ENCODE data around the gene RPGR.

Gene RPGR

GRCh38 chrX:38273453-38273852, 53.9 kb downstream of the RPGR start:
- Histone ChIP-seq H3K4me3 (no peak overlapping the region), H3K27ac (no peak overlapping the region)

DNA sequence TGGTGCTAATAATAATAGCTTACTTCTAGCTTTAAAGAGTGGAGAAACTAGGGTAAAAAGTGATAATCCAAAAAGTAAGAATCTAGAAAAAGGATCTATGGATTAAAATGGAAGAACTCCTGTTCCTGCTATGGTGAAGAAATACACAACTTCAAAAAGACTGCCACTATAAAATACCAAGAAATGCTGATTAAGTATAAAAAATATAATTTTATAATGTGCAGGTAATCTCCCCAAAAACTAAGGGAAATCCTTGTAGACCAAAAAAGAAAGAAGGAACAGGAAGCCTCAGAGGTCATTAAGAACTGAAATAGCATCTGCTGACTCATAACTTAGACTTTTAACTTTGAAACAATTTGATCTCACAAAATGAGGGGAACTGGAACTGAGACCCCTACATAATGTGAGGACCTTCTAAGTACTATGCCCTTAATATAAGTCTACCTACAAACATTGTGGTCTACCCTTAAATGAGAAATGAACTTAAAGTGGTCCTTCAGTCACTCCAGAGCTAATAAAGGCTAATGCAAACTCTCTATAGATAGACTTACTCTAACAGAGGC, 56.1 kb downstream of the RPGR start:
- Histone ChIP-seq H3K4me3 (no peak overlapping the region), H3K27ac (no peak overlapping the region)

GRCh38 chrX:38268011-38268410, 59.3 kb downstream of the RPGR start:
- no peak overlapping the region for H3K4me3 ChIP-seq
- H3K27ac ChIP-seq = no peak overlapping the region

DNA sequence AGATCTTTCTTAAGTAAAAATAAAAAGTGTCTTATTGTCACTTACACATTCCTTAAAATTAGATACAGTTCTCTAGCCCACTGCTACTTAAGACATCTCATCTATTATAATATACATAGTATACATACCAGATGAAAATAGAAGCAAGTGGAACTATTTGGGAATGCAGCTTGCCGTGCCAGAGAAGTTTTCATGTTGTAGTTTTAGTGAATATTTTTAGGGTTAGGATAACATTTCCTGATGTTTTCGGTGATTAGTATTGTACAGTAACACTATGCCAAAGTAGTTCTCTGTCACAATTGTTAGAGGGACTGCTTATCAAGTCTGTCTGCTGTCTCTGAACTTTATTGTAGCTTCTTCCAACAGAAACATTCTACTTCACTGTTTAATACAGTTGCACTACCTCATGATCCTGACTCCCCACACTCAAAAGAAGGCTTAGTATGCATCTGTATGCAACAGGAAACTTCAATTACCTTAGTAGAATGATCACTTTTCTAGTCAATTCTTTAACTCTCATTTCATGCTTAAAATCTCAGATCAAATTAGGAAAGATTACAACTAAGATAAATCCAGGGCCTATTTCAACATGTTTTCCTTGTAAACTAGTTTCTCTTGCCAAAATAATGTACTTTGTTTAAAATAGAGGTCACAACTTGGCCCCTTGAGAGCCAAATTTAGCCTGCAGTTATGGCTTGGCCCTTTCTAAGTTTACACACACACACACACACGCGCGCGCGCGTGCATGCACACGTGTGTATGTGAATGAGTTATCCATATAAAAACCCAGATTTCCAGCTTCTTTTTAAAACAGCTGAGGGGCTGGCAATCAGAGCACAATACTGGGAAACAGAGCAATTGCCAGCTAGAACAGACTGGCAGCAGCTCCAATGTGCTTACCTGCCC, 64.3 kb downstream of the RPGR start:
- Histone ChIP-seq H3K4me3 (no peak overlapping the region), H3K27ac (no peak overlapping the region)

- Histone ChIP-seq H3K27ac (no peak overlapping the region), H3K4me3 (no peak overlapping the region)
Observed at GRCh38 chrX:38260231-38260630, 67.1 kb downstream of the RPGR start.

GRCh38 chrX:38256019-38256418, 71.3 kb downstream of the RPGR start:
- H3K27ac ChIP-seq = no peak overlapping the region

DNA sequence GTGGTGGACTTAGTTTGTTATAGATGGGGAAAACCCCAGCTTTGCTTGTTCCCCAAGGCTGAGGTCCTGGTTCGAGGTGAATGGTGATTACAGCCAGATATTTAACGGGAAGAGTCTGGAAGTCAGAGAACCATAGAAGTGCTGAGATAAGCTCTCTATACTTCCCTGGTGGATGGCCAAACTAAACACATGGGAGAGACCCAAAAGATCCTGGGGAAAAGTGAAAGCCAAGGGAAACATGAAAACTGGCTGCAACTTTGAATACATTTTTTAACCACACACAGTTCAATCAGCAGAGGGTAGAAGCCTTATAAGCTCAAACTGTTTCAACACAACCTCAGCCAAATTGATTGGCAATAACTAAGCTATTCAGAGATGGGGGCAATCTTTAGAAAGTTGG, 77.3 kb downstream of the RPGR start:
- H3K27ac ChIP-seq = no peak overlapping the region
- no peak overlapping the region for H3K4me3 ChIP-seq

More at GRCh38 chrX:38256019-38256418, 71.3 kb downstream of the RPGR start:
- no peak overlapping the region for H3K4me3 ChIP-seq

GRCh38 chrX:38247051-38247450, 80.3 kb downstream of the RPGR start:
- Histone ChIP-seq H3K27ac (no peak overlapping the region), H3K4me3 (no peak overlapping the region)

GRCh38 chrX:38240541-38240940, 86.8 kb downstream of the RPGR start:
- no peak overlapping the region for H3K27ac ChIP-seq
- no peak overlapping the region for H3K4me3 ChIP-seq

GRCh38 chrX:38236901-38237615, 90.3 kb downstream of the RPGR start:
- no peak overlapping the region for H3K4me3 ChIP-seq
- no peak overlapping the region for H3K27ac ChIP-seq

- Histone ChIP-seq H3K27ac (peak overlapping the region in 1 of 21 experiments; percentile 7), H3K4me3 (no peak overlapping the region)
Observed at GRCh38 chrX:38233891-38234667, 93.2 kb downstream of the RPGR start.

DNA sequence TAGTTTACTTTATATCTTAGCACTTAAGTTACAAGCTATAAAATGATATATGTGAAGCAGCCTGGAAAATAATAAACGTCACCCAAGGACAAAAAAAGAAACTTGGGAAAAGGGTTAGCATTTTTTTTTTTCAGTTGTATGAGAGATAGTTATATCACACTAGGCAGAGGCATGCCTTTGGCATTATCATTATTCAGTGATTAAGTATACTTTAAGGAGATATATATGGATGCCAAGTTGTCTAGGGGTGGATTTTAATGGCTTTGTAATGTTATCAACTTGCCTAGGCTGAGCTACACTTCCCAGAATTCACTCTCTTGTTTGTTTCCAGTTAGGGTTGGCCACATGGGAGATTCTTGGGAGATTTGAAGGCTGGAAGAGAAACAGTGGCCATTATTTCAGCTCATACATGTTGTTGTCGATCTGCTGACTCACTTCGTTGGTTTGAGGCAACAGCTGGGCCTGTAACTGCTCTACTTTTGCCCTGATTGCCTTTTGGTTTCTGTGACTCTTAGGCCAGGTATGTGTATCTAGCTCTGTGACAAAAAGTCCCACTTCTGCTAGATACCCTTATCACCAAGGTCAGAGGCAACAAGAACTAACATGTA, 95.1 kb downstream of the RPGR start:
- Histone ChIP-seq H3K27ac (peak overlapping the region in 1 of 21 experiments; percentile 14), H3K4me3 (no peak overlapping the region)

DNA sequence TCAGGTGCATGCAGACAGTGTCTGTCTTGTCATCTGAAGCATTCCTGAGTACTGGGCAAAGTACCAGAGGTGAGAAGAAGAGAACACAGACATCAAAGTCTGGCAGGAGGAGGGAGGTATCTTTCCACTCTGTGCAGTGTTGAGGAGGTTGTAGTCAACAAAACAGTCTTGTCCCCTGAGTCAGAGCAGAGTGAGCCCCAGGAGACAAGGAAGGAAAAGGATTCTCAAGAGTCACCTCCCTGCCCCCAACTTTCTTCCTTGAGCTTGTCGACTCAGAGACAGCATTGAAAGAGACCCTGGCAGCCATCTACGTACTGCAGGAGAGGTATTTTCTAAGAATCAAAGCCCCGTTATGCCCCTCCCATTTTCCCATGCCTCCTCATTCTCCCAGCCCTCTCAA, 102.2 kb downstream of the RPGR start:
- Histone ChIP-seq H3K4me3 (no peak overlapping the region), H3K27ac (no peak overlapping the region)

- H3K27ac ChIP-seq = no peak overlapping the region
- no peak overlapping the region for H3K4me3 ChIP-seq
Observed at GRCh38 chrX:38224160-38224559, 103.1 kb downstream of the RPGR start.

DNA sequence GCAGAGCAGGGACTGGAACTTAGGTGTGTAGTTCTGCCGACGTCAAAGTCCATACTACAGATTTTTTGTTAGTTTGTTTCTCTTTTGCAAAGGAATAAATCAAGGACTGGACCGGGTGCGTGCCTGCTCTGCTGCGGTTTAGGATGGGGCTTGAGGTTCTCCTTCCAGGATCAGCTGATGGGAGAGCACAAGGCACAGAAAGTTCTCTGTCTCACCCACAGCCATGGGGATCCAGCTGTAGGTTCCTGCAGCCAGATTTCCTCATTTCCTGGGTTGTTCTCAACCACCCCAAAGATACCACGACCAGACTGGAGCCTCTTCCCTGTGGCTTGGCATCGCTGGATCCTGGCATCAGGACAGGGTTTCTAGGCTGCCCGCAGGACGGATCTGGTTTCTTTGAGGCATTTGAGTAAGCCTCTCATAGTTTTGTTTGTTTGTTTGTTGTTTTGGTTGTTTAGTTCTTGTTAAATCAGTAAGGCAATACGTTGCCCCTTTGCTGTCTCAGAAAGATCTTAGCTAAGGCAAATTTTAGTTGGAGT, 105.8 kb downstream of the RPGR start:
- peak overlapping the region in 1 of 7 experiments; percentile 42 for H3K4me3 ChIP-seq
- H3K27ac ChIP-seq = no peak overlapping the region

DNA sequence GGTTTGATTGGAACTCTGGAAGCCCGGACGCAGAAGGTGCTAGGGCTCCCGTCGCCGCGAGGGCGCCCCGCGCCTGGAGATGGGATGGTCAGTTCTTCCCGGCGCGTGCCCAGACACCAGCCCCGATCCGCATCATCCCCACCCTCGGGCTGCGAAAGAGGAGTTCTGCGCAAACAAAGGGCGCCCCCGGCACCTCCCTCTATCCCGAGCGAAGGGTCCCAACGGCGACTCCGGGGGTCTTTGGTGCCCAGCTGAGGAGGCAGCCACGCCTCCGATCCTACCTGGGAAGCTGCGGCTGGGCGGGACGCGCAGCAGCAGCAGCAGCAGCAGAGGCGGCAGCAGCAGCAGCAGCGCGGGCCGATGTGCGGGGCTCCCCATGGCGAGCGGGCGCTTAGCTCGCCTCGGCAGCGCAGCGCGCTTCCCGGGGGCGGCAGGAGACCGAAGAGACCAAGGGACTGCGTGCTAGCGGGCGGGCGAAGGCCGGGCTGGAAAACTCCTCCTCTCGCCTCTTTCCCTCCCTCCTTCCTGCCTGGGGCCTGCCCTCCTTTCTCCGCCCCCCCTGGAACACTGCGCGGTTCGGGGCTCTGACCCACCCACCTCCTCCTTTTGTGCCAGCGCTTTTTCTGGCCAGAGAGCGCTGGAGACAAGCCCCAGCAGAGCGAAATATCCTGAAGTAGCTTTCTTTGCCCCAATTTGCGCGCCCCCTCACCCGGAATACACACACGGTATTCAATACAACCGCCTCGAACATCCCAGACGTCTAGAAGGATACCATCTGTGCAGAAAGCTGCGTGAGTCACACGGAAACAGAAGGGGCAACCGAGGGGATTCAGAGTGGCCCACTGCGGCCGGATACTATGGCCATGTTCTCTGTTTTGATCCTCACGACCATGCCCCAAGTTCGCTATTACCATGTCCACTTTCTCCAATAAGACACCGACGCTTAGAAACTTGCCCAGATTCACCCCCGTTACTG, 106.6 kb downstream of the RPGR start, which contains the start of gene SRPX:
Gene SRPX (minus strand): TSS at position 457 of the 976 bp plus-strand sequence. CDS start 79 bp downstream, at position 378.
- peak within 1 kb of the TSS in 10 of 21 experiments; percentile 14 to 70 (median 38) for H3K27ac ChIP-seq

GRCh38 chrX:38220024-38220414, 107.3 kb downstream of the RPGR start:
- H3K27ac ChIP-seq = peak overlapping the region in 9 of 21 experiments; percentile 14 to 70 (median 39)
- peak overlapping the region; percentile 31 to 48 (median 42) for H3K4me3 ChIP-seq

More for the DNA sequence above, 106.6 kb downstream of the RPGR start, which contains the start of gene SRPX:
- H3K4me3 ChIP-seq = peak within 1 kb of the TSS; percentile 31 to 48 (median 42)

Measured in skin epidermis (tissue), 12 donors.